IMR-90 (cell line): Measurements from ENCODE around the gene CARD19. TPM values are rescaled to one million over a fixed set of nuclear protein-coding genes. Genes with fewer than 3 reads are reported as not detected.

Experiments used
- ATAC-seq: fragments of 200-7000 bp; cut with Tn5 transposase; 2 replicates; pipeline ENCODE4 v1.9.1; 2020; ENCODE audit warnings: low read depth, mild to moderate bottlenecking, moderate library complexity
- BruUV-seq: library from RNA; stranded (reverse); fragments of 400-500 nt; replicated peaks from 2 replicates; lab custom pipeline; 2021; lab: Mats Ljungman, UMichigan
- CTCF ChIA-PET: fragments of 300-600 bp; formaldehyde crosslinking; extraction: SDS; loops from one replicate; lab custom pipeline; 2021; ENCODE audit warnings: antibody characterized with exemption; lab: Yijun Ruan, JAX
- POLR2A ChIA-PET: fragments of 300-600 bp; sonication (Branson Sonifier 250); formaldehyde crosslinking; loops from one replicate; lab custom pipeline; 2022; ENCODE audit warnings: antibody characterized with exemption; ENCODE audit not compliant: unreplicated experiment; lab: Charles Lee
- DNase-seq: peaks from one replicate; pipeline ENCODE4 v3.0.0; 2013
- H2AFZ ChIP-seq: replicated peaks from 2 replicates; pipeline ENCODE3; 2013; ENCODE audit warnings: low read length, mild to moderate bottlenecking; ENCODE audit not compliant: poor library complexity
- H2AK5ac ChIP-seq: 2 replicates; pipeline ENCODE4 v1.6.1; 2013; ENCODE audit warnings: low read depth, low read length, inconsistent platforms
- H2AK9ac ChIP-seq: replicated peaks from 2 replicates; pipeline ENCODE3; 2013; ENCODE audit warnings: mild to moderate bottlenecking, low read depth, low read length, moderate library complexity; ENCODE audit not compliant: poor library complexity
- H2BK120ac ChIP-seq: 2 replicates; pipeline ENCODE4 v1.6.1; 2013; ENCODE audit warnings: low read depth, low read length, inconsistent platforms
- H2BK15ac ChIP-seq: 3 replicates; pipeline ENCODE4 v1.6.1; 2013; ENCODE audit warnings: low read depth, low read length, inconsistent platforms
- H2BK20ac ChIP-seq: 2 replicates; pipeline ENCODE4 v1.6.1; 2013; ENCODE audit warnings: low read depth, mild to moderate bottlenecking, inconsistent platforms, low read length, moderate library complexity
- H2BK5ac ChIP-seq: 2 replicates; pipeline ENCODE4 v1.6.1; 2013; ENCODE audit warnings: mild to moderate bottlenecking, low read depth, low read length, inconsistent platforms; ENCODE audit not compliant: poor library complexity, severe bottlenecking
- H3K14ac ChIP-seq: replicated peaks from 2 replicates; pipeline ENCODE4 v1.6.1; 2013; ENCODE audit warnings: low read depth, low read length, inconsistent platforms
- H3K18ac ChIP-seq: 2 replicates; pipeline ENCODE4 v1.6.1; 2013; ENCODE audit warnings: low read depth, low read length, control low read depth
- H3K23ac ChIP-seq: 2 replicates; pipeline ENCODE4 v1.6.1; 2013; ENCODE audit warnings: low read depth, low read length, inconsistent platforms
- H3K27ac ChIP-seq: 2 replicates; pipeline ENCODE4 v1.5.1; 2013; ENCODE audit warnings: mild to moderate bottlenecking, control low read depth, low read length; ENCODE audit not compliant: insufficient read depth
- H3K27me3 ChIP-seq: 2 replicates; pipeline ENCODE4 v1.6.1; 2013; ENCODE audit warnings: low read length; ENCODE audit not compliant: control insufficient read depth, insufficient read depth
- H3K36me3 ChIP-seq: 2 replicates; pipeline ENCODE4 v1.6.1; 2013; ENCODE audit warnings: low read length, mixed read lengths; ENCODE audit not compliant: control insufficient read depth, insufficient read depth
- H3K4ac ChIP-seq: 2 replicates; pipeline ENCODE4 v1.6.1; 2013; ENCODE audit warnings: low read depth, low read length, inconsistent platforms
- H3K4me1 ChIP-seq: 2 replicates; pipeline ENCODE4 v1.6.1; 2013; ENCODE audit warnings: low read length, mixed read lengths; ENCODE audit not compliant: control insufficient read depth, insufficient read depth
- H3K4me2 ChIP-seq: 2 replicates; pipeline ENCODE4 v1.6.1; 2013; ENCODE audit warnings: low read depth, mild to moderate bottlenecking, control low read depth, low read length, moderate library complexity
- H3K4me3 ChIP-seq: 2 replicates; pipeline ENCODE4 v1.5.1; 2013; ENCODE audit warnings: low read depth, mild to moderate bottlenecking, control low read depth, low read length, moderate library complexity; ENCODE audit not compliant: insufficient read depth
- H3K56ac ChIP-seq: 2 replicates; pipeline ENCODE4 v1.6.1; 2013; ENCODE audit warnings: low read length, inconsistent platforms; ENCODE audit not compliant: insufficient read depth; ENCODE audit errors: extremely low read depth
- H3K79me1 ChIP-seq, 2 experiments: 2 replicates each; pipeline ENCODE4 v1.6.1; 2013; ENCODE audit warnings: low read length in 2 of 2, inconsistent platforms in 1 of 2, low read depth in 1 of 2
- H3K9ac ChIP-seq: 2 replicates; pipeline ENCODE4 v1.6.1; 2013; ENCODE audit warnings: low read depth, low read length, control low read depth
- H3K9me1 ChIP-seq: 2 replicates; pipeline ENCODE4 v1.6.1; 2013; ENCODE audit warnings: low read length, inconsistent platforms; ENCODE audit not compliant: insufficient read depth
- H3K9me3 ChIP-seq: 2 replicates; pipeline ENCODE4 v1.6.1; 2013; ENCODE audit warnings: low read length; ENCODE audit not compliant: control insufficient read depth, insufficient read depth
- H4K20me1 ChIP-seq: 2 replicates; pipeline ENCODE4 v1.6.1; 2013; ENCODE audit warnings: low read length, inconsistent platforms; ENCODE audit not compliant: insufficient read depth
- H4K5ac ChIP-seq: 2 replicates; pipeline ENCODE4 v1.6.1; 2013; ENCODE audit warnings: mild to moderate bottlenecking, low read depth, low read length, control low read depth
- H4K8ac ChIP-seq, 2 experiments: 2 replicates each; pipeline ENCODE4 v1.6.1; 2013; ENCODE audit warnings: low read depth in 2 of 2, low read length in 2 of 2, control low read depth in 1 of 2, inconsistent platforms in 1 of 2
- H4K91ac ChIP-seq: 2 replicates; pipeline ENCODE4 v1.6.1; 2013; ENCODE audit warnings: low read depth, low read length, inconsistent platforms; ENCODE audit not compliant: insufficient read depth
- BHLHE40 ChIP-seq: fragments of 150-350 bp; IDR thresholded peaks from 2 replicates; pipeline ENCODE4 v1.6.1; 2016; ENCODE audit warnings: mild to moderate bottlenecking, low read depth, low read length
- NFE2L2 ChIP-seq: fragments of 150-350 bp; IDR thresholded peaks from 2 replicates; pipeline ENCODE4 v1.6.1; 2016; ENCODE audit warnings: low read depth, mild to moderate bottlenecking, low read length
- USF2 ChIP-seq: fragments of 150-350 bp; IDR thresholded peaks from 2 replicates; pipeline ENCODE4 v1.6.1; 2017; ENCODE audit warnings: mild to moderate bottlenecking, antibody characterized with exemption, low read length, low read depth
- WGBS, 2 experiments: methylation state at CpG; one replicate each; pipeline versions ENCODE4 v1.1.5 to v1.1.7; 2013; ENCODE audit warnings: missing lambda C conversion rate in 2 of 2; ENCODE audit not compliant: insufficient read length in 1 of 2; ENCODE audit errors: extremely low coverage in 2 of 2; 5-methylcytosine and 5-hydroxymethylcytosine counted together
- dilution Hi-C: fragments of 300-500 bp; cut with HindIII; formaldehyde crosslinking; loops from one replicate; pipeline ENCODE4 v1.14.3; 2018; ENCODE audit warnings: low sequenced_read_pairs; ENCODE audit not compliant: unreplicated experiment
- in situ Hi-C: fragments of 300-500 bp; cut with MboI; formaldehyde crosslinking; loops from 3 replicates; pipeline ENCODE4 v1.14.3; 2019; ENCODE audit warnings: low sequenced_read_pairs, inconsistent platforms, mixed read lengths
- intact Hi-C: fragments of 100-400 bp; cut with micrococcal nuclease; formaldehyde crosslinking; loops from 2 replicates; pipeline ENCODE4 v1.10.0; 2022
- polyA plus RNA-seq, 3 experiments: library from polyadenylated mRNA; depleted of rRNA; stranded (reverse); fragments of >200 nt; gene quantifications; 2 replicates each; pipeline ENCODE4 v1.2.3, GENCODE V29; 2012; ENCODE audit warnings: low replicate concordance in 1 of 3
- total RNA-seq: library from RNA; depleted of rRNA; stranded (reverse); fragments of >200 nt; gene quantifications from 2 replicates; pipeline ENCODE4 v1.2.3, GENCODE V29; 2012
- TF ChIP-seq, protein P1 (sequence below): fragments of 150-350 bp; IDR thresholded peaks from 2 replicates; pipeline ENCODE4 v1.6.1; 2016; ENCODE audit warnings: low read depth, mild to moderate bottlenecking, low read length, moderate library complexity, borderline replicate concordance

CARD19 gene
- total and polyA plus RNA-seq, 2 of the 4 experiments (the other 2 are of a cell fraction), result 17.4 to 111 TPM

GRCh38 chr9:93054758-93055704, 41.0 kb upstream of the CARD19 start (continued):
- TF ChIP-seq, protein P1, sequence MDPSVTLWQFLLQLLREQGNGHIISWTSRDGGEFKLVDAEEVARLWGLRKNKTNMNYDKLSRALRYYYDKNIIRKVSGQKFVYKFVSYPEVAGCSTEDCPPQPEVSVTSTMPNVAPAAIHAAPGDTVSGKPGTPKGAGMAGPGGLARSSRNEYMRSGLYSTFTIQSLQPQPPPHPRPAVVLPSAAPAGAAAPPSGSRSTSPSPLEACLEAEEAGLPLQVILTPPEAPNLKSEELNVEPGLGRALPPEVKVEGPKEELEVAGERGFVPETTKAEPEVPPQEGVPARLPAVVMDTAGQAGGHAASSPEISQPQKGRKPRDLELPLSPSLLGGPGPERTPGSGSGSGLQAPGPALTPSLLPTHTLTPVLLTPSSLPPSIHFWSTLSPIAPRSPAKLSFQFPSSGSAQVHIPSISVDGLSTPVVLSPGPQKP, result no peak

- H2BK120ac ChIP-seq, result no peak overlapping the region
- H4K8ac ChIP-seq, result no peak overlapping the region
- H4K5ac ChIP-seq, result no peak overlapping the region
- no peak overlapping the region for H2AFZ ChIP-seq
- H3K4me1 ChIP-seq, result peaks cover 2% of the 10 kb centered on the region; the same call in 1 of the 2 replicates
- H3K9me1 ChIP-seq, result no peaks in the 10 kb centered on the region; the same call in 1 of the 2 replicates
- no peak overlapping the region for H4K91ac ChIP-seq
- H2BK20ac ChIP-seq, result no peak overlapping the region
- H3K14ac ChIP-seq, result no peak overlapping the region
- ChIA-PET POLR2A (no interaction called here), CTCF (no interaction called here)
- H3K4ac ChIP-seq, result no peak overlapping the region
- WGBS, 2 experiments, result no CpG with 5 or more reads among the region's 8 CpGs
- no peak overlapping the region for H2BK15ac ChIP-seq
- intact Hi-C loops (no loop called here), dilution Hi-C loops (no loop called here), in situ Hi-C loops (no loop called here)
- H3K27me3 ChIP-seq, result peaks cover 21% of the 10 kb centered on the region
- DNase-seq (no peak), ATAC-seq (no peak)
- no peak overlapping the region for H3K9ac ChIP-seq
- BruUV-seq, result no TSS peak
- no peak overlapping the region for H3K27ac ChIP-seq
- H3K4me3 ChIP-seq, result no peak overlapping the region
- H3K23ac ChIP-seq, result no peak overlapping the region
- H3K79me1 ChIP-seq, result no peaks in the 10 kb centered on the region
- no peaks in the 10 kb centered on the region for H4K20me1 ChIP-seq
- no peaks in the 10 kb centered on the region for H3K9me3 ChIP-seq
- no peak overlapping the region for H2BK5ac ChIP-seq
- no peak overlapping the region for H3K18ac ChIP-seq
- no peaks in the 10 kb centered on the region for H3K36me3 ChIP-seq
- H3K4me2 ChIP-seq, result no peak overlapping the region
- no peak overlapping the region for H2AK5ac ChIP-seq
- TF ChIP-seq BHLHE40 (no peak), USF2 (no peak), NFE2L2 (no peak)
- H2AK9ac ChIP-seq, result no peak overlapping the region
- no peak overlapping the region for H3K56ac ChIP-seq
Observed at GRCh38 chr9:93057042-93057702, 38.8 kb upstream of the CARD19 start.
